SU-DHL-6 (cell line): ENCODE results near the gene VPS52.
"Not testable (repeated sequence)": the region's sequence is repeated elsewhere in the genome, so short reads cannot be mapped to it uniquely, and the experiment has no call there.

Experiments
- H2AFZ ChIP-seq: fragments of 200-600 bp; sonication (generic); 2 replicates; pipeline ENCODE4 v1.6.1; 2014; ENCODE audit warnings: low read depth, mild to moderate bottlenecking, moderate library complexity, mixed read lengths, antibody characterized with exemption, low read length; ENCODE audit not compliant: severe bottlenecking
- H3F3A ChIP-seq: fragments of 200-600 bp; shearing (Covaris generic); 2 replicates; pipeline ENCODE4 v1.6.0; 2016; ENCODE audit warnings: antibody characterized with exemption, mild to moderate bottlenecking; ENCODE audit not compliant: insufficient read depth
- H3K27ac ChIP-seq: fragments of 200-600 bp; sonication (generic); 2 replicates; pipeline ENCODE4 v1.5.1; 2016; ENCODE audit warnings: low read depth, mild to moderate bottlenecking, low read length, moderate library complexity, mixed read lengths
- H3K27me3 ChIP-seq: fragments of 200-600 bp; sonication (generic), shearing (Covaris generic); 2 replicates; pipeline ENCODE4 v1.6.0; 2014; ENCODE audit warnings: mild to moderate bottlenecking, low read length
- H3K36me3 ChIP-seq: fragments of 200-600 bp; sonication (generic); 2 replicates; pipeline ENCODE4 v1.6.1; 2014; ENCODE audit warnings: mild to moderate bottlenecking, low read length, mixed read lengths
- H3K4me2 ChIP-seq: fragments of 300-600, 200-600 bp; shearing (Covaris generic), sonication (generic); 2 replicates; pipeline ENCODE4 v1.6.0; 2014; ENCODE audit warnings: low read length, low read depth, mild to moderate bottlenecking; ENCODE audit not compliant: poor library complexity, severe bottlenecking
- H3K4me3 ChIP-seq: fragments of 200-600 bp; sonication (generic); 2 replicates; pipeline ENCODE4 v1.5.1; 2014; ENCODE audit warnings: antibody characterized with exemption, low read length, mild to moderate bottlenecking, mixed read lengths; ENCODE audit not compliant: insufficient read depth, poor library complexity, severe bottlenecking
- H3K79me2 ChIP-seq: fragments of 200-600 bp; sonication (generic); 2 replicates; pipeline ENCODE4 v1.6.1; 2014; ENCODE audit warnings: mild to moderate bottlenecking, low read length, moderate library complexity; ENCODE audit not compliant: insufficient read depth
- H3K9ac ChIP-seq: fragments of 200-600 bp; sonication (generic); 2 replicates; pipeline ENCODE4 v1.7.0; 2014; ENCODE audit warnings: mild to moderate bottlenecking, low read length
- H3K9me2 ChIP-seq: fragments of 200-600 bp; sonication (generic); replicated peaks from 2 replicates; pipeline ENCODE4 v1.6.1; 2014; ENCODE audit warnings: low read length; ENCODE audit not compliant: insufficient read depth
- H3K9me3 ChIP-seq: fragments of 200-600 bp; sonication (generic); 2 replicates; pipeline ENCODE4 v1.6.1; 2014; ENCODE audit warnings: low read length, mixed read lengths; ENCODE audit not compliant: insufficient read depth
- H4K20me1 ChIP-seq: fragments of 200-600 bp; sonication (generic); 2 replicates; pipeline ENCODE4 v1.6.1; 2014; ENCODE audit warnings: low read depth, mild to moderate bottlenecking, antibody characterized with exemption, low read length, moderate library complexity, mixed read lengths
- EZH2phosphoT487 ChIP-seq: fragments of 200-600 bp; sonication (generic), shearing (Covaris generic); conservative IDR thresholded peaks from 2 replicates; pipeline ENCODE4 v1.6.1; 2018; ENCODE audit warnings: mild to moderate bottlenecking, antibody characterized with exemption, low read length, moderate library complexity, mixed read lengths
- TF ChIP-seq, protein P1 (sequence below): fragments of 200-600 bp; sonication (generic); IDR thresholded peaks from one replicate; pipeline ENCODE4 v1.5.1; 2017; ENCODE audit warnings: antibody characterized with exemption, mild to moderate bottlenecking, low read length, moderate library complexity; ENCODE audit not compliant: insufficient read depth, poor library complexity, severe bottlenecking

VPS52 gene

DNA sequence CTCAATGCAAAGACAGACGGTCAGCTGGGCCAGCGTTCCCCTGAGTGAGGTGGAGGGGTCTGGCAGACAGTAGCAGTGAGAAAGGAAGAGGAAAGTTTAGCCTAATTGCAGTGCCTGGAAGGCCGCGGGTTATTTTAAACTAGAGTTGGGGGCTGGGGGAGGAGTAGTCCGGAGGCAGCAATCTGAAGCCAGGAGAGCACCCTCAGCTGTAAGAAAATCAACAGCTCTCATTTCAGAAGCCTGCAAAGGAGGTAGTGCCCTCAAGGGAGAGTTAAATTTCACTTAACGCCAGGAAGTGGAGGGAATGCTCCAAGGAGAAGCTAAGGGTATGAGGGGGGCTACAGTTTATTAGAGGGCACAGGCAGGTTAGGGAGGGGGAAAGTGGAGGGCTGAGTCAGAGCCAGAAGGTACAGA, 36.4 kb downstream of the VPS52 start:
- no peak overlapping the region for H3K4me2 ChIP-seq
- no peaks in the 10 kb centered on the region for H3K27me3 ChIP-seq
- no peak overlapping the region for H3K9ac ChIP-seq
- no peaks in the 10 kb centered on the region for H3K79me2 ChIP-seq
- H2AFZ ChIP-seq, result no peak overlapping the region
- no peaks in the 10 kb centered on the region for H3K9me2 ChIP-seq
- H3K4me3 ChIP-seq, result no peak overlapping the region
- no peaks in the 10 kb centered on the region for H3K9me3 ChIP-seq
- TF ChIP-seq EZH2phosphoT487, result no peak
- TF ChIP-seq, protein P1, sequence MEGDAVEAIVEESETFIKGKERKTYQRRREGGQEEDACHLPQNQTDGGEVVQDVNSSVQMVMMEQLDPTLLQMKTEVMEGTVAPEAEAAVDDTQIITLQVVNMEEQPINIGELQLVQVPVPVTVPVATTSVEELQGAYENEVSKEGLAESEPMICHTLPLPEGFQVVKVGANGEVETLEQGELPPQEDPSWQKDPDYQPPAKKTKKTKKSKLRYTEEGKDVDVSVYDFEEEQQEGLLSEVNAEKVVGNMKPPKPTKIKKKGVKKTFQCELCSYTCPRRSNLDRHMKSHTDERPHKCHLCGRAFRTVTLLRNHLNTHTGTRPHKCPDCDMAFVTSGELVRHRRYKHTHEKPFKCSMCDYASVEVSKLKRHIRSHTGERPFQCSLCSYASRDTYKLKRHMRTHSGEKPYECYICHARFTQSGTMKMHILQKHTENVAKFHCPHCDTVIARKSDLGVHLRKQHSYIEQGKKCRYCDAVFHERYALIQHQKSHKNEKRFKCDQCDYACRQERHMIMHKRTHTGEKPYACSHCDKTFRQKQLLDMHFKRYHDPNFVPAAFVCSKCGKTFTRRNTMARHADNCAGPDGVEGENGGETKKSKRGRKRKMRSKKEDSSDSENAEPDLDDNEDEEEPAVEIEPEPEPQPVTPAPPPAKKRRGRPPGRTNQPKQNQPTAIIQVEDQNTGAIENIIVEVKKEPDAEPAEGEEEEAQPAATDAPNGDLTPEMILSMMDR, result no peak
- no peaks in the 10 kb centered on the region for H4K20me1 ChIP-seq
- no peaks in the 10 kb centered on the region for H3F3A ChIP-seq
- H3K27ac ChIP-seq, result no peak overlapping the region
- H3K36me3 ChIP-seq, result no peaks in the 10 kb centered on the region

DNA sequence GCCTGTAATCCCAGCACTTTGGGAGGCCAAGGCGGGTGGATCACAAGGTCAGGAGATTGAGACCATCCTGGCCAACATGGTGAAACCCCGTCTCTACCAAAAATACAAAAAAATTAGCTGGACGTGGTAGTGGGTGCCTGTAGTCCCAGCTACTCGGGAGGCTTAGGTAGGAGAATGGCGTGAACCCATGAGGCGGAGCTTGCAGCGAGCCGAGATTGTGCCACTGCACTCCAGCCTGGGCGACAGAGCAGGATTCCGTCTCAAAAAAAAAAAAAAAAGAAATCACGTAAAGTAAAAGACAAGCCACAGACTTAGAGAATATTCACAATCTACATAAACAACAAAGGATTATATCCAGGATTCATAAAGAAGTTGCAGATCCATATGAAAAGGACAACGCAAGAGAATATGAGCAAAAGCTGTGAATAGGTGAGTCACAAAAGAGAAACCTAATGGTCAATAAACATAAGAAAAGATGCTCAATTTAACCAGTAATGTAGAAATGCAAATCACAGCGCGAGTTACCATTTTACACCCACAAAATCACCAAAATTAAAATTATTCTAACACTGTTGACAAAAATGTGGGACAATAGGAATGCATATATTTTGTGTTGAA, 45.1 kb downstream of the VPS52 start:
- H3F3A ChIP-seq, H3K9me2 ChIP-seq, H3K36me3 ChIP-seq, H3K4me3 ChIP-seq, H2AFZ ChIP-seq, H3K27me3 ChIP-seq, H3K9ac ChIP-seq, H3K27ac ChIP-seq, H3K9me3 ChIP-seq, H3K79me2 ChIP-seq, H3K4me2 ChIP-seq, H4K20me1 ChIP-seq: not testable (repeated sequence)

DNA sequence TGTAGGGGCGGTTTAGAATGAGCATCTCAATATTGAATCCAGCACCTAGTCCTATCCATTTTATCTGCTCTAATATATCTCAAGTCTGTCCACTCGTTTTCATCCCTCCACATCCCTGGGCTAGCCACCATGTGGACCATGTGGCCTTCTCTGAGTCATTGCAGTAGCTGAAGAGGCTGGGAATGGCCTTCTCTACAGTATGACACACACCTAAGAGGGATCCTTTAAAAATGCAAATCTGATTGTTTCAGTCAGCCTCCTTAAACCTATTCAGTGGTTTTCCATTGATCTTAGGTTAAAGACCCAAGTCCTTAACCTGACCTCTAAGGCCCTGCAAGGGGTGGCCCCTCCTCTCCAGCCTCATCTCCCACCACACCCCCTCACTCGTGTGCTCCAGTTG, 54.0 kb downstream of the VPS52 start:
- H2AFZ ChIP-seq, result no peak overlapping the region
- TF ChIP-seq EZH2phosphoT487, result no peak
- TF ChIP-seq, protein P1, result no peak
- H3K79me2 ChIP-seq, result no peaks in the 10 kb centered on the region
- H3K27me3 ChIP-seq, result no peaks in the 10 kb centered on the region; the same call in 1 of the 2 replicates
- no peaks in the 10 kb centered on the region for H3K36me3 ChIP-seq
- H3K9me2 ChIP-seq, result no peaks in the 10 kb centered on the region
- no peaks in the 10 kb centered on the region for H4K20me1 ChIP-seq
- H3K27ac ChIP-seq, result no peak overlapping the region
- H3K4me3 ChIP-seq, result no peak overlapping the region
- H3F3A ChIP-seq, result no peaks in the 10 kb centered on the region
- no peaks in the 10 kb centered on the region for H3K9me3 ChIP-seq
- H3K9ac ChIP-seq, result no peak overlapping the region
- no peak overlapping the region for H3K4me2 ChIP-seq

DNA sequence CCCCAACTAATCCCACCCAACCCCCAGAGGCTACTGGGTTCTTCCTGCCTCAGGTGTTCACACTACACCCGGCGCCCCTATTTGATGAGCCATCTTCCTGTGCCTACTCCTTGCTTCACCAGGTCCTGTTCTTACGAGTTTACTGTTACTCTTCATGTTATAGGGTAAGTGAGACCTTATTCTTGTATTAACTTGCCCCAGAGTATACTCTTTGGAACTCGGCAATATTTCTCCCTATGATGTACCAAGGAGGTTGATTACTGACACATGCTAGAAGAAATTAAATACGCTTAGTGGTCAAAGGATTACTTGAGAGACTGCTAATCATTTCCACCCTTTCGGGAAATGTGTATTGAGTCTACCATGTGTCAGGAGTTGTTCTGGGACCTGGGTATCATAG, 54.4 kb downstream of the VPS52 start:
- H4K20me1 ChIP-seq, result no peaks in the 10 kb centered on the region
- H3K9me3 ChIP-seq, result no peaks in the 10 kb centered on the region
- H3K9me2 ChIP-seq, result no peaks in the 10 kb centered on the region
- H3K27me3 ChIP-seq, result no peaks in the 10 kb centered on the region; the same call in 1 of the 2 replicates
- H3K79me2 ChIP-seq, result no peaks in the 10 kb centered on the region
- H3K27ac ChIP-seq, result no peak overlapping the region
- no peaks in the 10 kb centered on the region for H3K36me3 ChIP-seq
- TF ChIP-seq, protein P1, result no peak
- TF ChIP-seq EZH2phosphoT487, result no peak
- H3K4me2 ChIP-seq, result no peak overlapping the region
- H3K4me3 ChIP-seq, result no peak overlapping the region
- H3F3A ChIP-seq, result no peaks in the 10 kb centered on the region
- no peak overlapping the region for H3K9ac ChIP-seq
- no peak overlapping the region for H2AFZ ChIP-seq
